IPS-18c (cell line): ENCODE measurements around the gene CDC42EP5.

ENCODE experiments used
- H3K4me3 ChIP-seq: 2 replicates; pipeline ENCODE4 v1.7.0; 2013; ENCODE audit warnings: low read depth, mild to moderate bottlenecking, low read length, moderate library complexity; ENCODE audit not compliant: insufficient read depth
- H3K9me3 ChIP-seq: one replicate; pipeline ENCODE4 v1.6.1; 2013; ENCODE audit warnings: mild to moderate bottlenecking, low read length, moderate library complexity; ENCODE audit not compliant: control insufficient read depth, insufficient read depth

Gene CDC42EP5

DNA sequence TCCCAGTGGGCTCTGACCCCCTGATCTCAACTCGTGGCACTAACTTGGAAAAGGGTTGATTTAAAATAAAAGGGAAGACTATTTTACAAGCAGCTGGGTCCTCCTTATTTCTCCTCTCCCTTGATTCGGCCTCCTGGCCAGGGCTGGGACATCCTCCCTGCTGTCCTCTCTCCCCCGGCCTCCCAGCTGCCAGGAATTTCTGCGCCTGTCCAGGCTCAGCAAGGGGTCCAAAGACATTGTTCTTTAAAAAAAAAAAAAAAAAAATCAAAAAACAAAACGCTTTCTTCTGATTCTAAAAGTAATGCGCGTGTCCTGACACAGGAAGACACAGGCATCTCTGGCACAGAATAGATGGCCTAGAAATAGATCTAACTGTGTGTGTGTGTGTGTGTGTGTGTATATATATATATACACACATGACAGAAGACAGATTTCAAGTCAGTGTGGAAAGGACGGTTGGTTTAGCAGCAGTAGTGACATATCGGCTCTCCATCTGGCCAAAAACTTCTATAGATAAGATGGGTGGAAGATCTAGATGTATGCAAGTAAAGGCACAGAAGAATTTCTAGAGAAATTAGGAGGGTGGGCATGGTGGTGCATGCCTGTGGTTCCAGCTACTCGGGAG, 36.4 kb downstream of the CDC42EP5 start:
- Histone ChIP-seq H3K9me3 (peaks cover 2% of the 10 kb centered on the region), H3K4me3 (0 out of 2 replicates have a peak overlapping the region, but pooled peaks have one; percentile 9)

DNA sequence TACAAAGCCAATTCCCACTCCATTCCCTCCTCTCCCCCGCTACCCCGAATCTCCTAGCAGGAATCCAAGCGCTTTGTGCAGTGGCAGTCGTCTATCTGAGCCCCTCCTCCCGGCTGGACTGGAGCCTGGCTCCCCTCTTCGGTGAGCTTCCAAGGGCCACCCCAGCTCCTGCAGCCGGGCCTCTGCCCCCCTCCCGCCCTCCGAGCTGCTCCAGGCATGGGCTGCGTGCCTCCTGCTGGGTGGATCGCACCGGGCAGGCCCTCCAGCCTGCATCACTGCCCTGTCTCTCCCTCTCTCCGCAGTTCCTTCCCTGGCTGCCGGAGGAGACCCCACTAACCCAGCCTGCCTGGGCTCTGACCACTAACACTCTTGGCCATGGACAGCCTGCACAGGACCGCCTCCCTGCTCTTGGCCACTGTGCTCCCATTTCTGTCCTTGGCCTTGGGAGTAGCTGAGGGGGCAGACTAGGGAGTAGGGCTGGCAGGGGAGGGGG, 37.0 kb downstream of the CDC42EP5 start:
- H3K9me3 ChIP-seq: peaks cover 2% of the 10 kb centered on the region
- H3K4me3 ChIP-seq: peak overlapping the region; percentile 9; the same call in 1 of the 2 replicates

DNA sequence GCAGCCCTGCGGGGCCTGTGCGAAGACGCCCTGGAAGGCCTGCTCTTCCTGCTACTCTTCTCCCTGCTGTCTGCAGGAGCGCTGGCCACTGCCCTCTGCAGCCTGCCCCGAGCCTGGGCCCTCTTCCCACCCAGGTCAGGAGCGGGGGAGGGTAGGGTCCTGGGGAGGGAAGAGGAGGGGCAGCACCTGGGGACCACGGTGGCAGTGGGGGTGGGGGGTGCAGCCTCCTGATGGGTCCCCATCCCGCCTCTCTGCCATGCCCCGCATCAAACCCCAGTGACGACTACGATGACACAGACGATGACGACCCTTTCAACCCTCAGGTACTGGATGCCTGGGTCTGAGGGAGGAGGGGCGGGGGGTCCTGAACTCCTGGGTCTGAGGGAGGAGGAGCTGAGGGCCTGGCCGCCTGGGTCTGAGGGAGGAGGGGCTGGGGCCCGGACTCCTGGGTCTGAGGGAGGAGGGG, 37.5 kb downstream of the CDC42EP5 start:
- Histone ChIP-seq H3K9me3 (peaks cover 2% of the 10 kb centered on the region), H3K4me3 (peak overlapping the region; percentile 9; the same call in 1 of the 2 replicates)

DNA sequence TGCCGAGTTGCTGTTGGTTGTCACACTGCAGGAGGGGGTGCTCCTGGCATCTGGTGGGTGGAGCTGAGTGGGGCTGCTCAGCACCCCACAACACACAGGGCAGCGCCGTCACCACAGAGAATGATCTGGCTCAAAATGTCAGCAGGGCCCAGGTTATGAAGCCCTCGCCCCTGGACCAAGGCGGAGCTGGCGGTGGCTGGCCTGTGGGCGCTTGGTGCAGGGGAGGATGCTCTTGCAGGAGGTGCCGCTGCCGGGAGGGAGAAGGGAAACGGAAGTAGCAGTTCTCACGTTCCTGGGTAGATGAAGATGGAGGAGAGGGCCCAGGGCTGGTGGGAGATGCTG, 38.3 kb downstream of the CDC42EP5 start:
- H3K9me3 ChIP-seq: peaks cover 2% of the 10 kb centered on the region
- H3K4me3 ChIP-seq: no peak overlapping the region

DNA sequence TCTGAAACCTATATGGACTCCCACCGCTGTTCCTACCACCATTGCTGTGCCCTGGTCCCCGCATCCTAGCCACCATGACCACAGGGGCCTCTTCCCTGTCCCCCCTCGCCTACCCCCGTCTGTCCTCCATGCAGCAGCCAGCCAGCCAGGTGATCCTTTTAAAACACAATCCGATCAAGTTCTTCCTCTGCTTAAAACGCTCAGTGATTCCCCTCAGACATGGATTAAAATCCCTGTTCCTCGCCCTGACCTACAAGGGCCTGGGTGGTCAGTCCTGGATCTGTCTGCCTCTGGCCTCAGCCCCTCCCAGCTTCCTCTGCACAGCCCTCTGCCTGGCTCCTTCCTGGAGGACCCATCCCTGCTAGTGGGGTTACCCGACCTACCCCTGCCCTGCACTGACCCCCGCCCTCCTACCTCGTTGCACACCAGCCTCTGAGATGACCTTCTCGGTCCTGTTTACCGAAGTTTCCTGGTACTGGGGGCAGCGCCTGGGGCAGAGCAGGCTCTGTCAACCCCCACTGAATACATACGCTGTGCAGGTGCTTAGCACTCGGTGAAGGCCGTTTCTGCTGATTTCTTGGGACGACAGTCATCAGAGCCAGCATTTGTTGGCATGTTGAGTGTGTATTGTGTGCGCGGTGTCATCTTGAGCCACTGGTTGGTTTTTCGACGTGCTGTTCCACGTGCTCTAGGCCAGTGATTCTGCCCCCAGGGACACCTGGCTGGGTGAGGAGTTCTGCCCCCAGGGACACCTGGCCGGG, 38.8 kb downstream of the CDC42EP5 start:
- H3K4me3 ChIP-seq: no peak overlapping the region
- peaks cover 2% of the 10 kb centered on the region for H3K9me3 ChIP-seq

DNA sequence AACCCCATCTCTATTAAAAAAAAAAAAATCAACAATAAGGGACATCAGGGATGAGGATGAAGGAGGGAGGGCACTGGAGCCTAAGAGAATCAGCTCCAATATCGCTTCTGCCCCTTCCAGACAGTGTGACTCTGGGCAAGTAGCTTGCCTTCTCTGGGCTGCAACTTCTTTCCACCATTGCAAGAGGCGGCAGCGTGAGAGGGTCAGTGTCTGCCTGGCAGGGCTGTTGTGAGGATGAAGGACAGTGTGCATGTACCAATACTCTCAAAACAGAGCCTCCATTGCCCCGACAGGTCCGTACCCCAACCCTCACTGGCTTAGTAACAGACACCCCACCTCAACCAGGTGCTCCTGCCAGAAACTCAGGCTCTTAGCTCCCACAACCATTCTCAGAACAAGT, 39.4 kb downstream of the CDC42EP5 start:
- H3K4me3 ChIP-seq: no peak overlapping the region
- no peaks in the 10 kb centered on the region for H3K9me3 ChIP-seq

DNA sequence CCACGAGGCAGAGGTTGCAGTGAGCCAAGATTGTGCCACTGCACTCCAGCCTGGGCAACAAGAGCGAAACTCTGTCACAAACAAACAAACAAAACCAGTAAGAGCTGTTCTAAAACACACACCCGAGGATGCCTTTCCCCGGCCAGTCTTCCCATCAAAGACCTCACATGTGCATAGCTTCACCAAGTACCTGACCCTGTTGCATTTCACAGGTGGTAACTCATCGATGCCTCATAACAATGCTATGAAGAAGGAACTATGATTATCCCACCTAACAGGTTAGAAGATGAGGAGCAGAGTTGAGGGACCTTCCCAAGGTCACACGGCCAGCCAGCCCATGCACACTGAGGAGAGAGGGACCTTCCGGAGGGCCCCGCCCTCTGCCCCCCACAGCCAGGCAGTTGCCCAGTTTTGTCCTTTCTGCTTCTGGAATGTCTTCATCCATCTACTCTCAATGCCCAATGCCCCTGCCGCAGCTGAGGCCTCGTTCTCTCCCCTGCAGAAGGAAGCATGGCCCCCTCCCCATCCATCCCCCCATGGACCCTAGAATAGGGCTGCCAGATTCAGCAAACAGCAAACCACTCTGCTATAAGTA, 40.9 kb downstream of the CDC42EP5 start:
- no peaks in the 10 kb centered on the region for H3K9me3 ChIP-seq
- no peak overlapping the region for H3K4me3 ChIP-seq

DNA sequence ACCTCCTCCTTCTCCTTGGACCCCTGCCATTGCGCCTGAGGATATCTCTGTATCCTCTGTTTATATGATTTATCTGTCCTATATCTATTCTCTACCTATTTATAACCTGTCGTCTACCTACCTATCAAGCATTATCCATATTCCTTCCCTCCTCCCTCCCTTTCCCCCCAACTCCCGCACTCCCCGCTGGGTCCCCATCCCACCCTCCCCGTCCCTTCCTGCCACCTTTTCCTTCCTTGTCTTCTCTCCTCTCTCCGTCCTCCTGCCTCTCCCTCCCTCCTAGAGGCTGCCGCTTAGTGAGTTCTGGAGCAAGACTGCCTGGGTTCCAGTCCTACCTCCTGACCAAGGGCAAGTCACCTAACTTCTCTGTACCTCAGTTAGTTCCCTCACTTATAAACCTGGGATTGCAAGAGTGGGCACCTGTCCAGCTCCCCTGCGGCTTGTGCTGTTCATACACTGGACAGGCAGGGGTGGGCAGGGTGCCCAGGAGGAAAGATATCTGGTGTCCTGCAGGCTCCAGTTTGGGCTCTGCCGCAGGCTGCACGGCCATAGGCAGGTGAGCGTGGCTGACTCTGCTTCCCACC, 41.7 kb downstream of the CDC42EP5 start:
- H3K4me3 ChIP-seq: no peak overlapping the region; the same call in 1 of the 2 replicates
- H3K9me3 ChIP-seq: no peaks in the 10 kb centered on the region

DNA sequence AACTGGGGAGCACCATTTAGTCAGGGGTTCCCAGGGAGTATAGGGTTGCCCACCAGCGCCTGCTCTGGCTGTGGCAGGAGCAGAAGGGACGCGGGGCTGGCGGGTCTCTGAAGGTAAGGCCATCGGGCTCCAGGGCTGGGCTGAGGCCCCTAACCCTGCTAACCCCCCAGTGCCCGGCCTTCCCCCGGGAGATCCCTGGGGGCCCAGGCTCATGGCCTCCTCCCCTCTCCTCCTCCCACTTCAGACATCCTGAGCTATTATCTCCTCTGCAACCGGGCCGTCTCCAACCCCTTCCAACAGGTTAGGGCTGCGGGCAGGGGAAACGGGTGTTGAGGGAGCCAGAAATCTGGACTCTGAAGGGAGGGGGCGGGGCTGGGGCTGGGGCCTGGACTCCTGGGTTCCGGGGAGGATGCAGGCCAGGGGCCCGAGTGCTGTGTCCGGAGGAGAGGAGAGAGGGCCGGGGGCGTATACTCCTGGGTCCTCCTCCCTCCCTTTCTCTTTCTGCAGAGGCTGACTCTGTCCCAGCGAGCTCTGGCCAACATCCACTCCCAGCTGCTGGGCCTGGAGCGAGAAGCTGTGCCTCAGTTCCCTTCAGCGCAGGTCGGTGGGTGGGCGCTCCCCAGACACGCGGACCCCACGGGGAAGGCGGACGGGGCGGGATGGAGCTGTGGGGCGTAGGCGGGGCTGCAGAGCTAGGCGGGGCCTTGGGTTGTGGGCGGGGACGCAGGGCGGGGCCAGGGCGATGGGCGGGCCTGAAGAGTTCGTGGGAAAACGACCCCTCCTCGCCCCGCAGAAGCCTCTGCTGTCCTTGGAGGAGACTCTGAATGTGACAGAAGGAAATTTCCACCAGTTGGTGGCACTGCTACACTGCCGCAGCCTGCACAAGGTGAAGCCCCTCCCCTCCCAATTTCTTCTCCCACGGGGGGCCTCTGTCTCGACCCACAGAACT, 42.5 kb downstream of the CDC42EP5 start:
- H3K4me3 ChIP-seq: peak overlapping the region; percentile 50; the same call in 1 of the 2 replicates
- H3K9me3 ChIP-seq: no peaks in the 10 kb centered on the region

DNA sequence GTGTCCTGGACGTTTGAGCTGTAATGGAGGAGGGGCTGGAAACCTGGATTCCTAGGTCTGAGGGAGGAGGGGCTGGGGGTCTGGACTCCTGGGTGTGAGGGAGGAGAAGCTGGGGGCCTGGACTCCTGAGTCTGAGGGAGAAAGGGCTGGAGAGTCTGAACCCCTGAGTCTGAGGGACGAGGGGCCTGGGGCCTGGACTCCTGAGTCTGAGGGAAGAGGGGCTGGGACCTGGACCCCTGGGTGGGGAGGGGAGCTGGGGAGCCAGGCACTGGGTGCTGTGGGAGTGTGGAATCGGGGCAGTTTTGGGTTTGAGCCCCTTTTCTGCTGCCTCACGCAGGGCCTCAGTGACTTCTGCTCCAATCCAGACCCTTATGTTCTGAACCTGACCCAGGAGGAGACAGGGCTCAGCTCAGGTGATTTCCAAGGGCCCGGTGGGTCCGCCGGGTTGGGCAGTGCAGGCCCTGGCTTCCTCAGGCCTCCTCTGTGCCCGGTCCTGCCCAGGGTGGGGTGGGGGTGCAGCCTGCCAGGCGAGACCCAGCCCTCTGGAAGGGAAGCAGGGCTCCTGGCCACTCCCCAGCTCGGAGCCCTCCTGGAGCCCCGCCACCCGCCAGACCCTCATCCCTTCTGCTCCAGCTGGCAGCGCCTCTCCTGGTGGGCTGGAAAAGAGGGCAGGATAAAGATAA, 43.4 kb downstream of the CDC42EP5 start:
- H3K9me3 ChIP-seq: no peaks in the 10 kb centered on the region
- peak overlapping the region; percentile 50; the same call in 1 of the 2 replicates for H3K4me3 ChIP-seq

DNA sequence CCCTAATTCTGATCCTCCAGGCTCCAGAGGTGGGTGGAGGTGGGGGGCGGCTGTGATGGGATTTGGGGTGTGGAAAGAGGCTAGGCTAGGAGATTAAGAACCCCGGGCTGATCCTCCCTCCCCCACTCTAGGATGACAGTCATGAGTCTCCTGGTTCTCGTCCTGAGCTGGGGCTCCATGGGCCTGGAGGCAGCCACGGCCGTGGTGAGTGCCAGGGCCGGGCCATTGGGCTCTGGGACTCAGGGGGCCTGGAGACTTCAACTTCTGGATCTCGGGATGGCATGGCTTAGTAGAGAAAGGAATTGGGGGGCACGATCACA, 44.0 kb downstream of the CDC42EP5 start:
- Histone ChIP-seq H3K9me3 (no peaks in the 10 kb centered on the region), H3K4me3 (no peak overlapping the region)

DNA sequence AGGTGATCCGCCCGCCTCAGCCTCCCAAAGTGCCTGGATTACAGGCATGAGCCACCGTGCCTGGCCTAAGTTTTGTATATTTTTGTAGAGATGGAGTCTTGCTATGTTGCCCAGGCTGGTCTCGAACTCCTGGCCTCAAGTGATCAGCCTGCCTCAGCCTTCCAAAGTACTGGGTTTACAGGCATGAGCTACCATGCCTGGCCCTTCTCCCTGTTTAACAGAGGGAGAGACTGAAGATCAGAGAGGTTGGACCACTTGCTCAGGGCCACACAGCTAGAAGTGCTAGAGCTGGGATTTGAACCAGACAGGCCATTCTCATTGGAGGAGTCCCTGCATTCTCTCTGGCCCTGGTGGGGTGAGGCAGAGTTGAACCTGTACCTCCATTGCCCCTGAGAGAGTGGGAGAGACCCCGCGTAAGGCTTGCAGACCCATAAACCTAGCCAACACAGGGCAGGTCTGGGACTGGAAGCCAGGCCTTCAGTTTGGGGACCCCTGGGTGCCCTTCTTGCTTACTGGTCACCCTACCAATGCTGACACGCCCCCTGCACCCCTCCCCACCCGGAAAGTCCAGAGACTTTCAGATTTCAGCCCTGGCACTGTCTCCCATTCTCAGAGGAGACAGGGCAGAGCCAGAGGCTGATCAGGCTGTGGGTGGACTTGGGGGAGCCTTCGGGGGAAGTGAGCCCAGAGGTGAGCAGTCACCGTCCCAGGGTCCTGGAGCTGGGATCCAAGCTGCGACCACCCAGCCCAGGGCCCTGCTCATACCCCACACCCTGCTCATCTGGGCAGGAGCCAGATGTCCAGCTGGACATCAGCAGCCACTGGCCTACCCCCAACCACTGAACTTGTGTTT, 44.5 kb downstream of the CDC42EP5 start:
- Histone ChIP-seq H3K4me3 (no peak overlapping the region), H3K9me3 (no peaks in the 10 kb centered on the region)

DNA sequence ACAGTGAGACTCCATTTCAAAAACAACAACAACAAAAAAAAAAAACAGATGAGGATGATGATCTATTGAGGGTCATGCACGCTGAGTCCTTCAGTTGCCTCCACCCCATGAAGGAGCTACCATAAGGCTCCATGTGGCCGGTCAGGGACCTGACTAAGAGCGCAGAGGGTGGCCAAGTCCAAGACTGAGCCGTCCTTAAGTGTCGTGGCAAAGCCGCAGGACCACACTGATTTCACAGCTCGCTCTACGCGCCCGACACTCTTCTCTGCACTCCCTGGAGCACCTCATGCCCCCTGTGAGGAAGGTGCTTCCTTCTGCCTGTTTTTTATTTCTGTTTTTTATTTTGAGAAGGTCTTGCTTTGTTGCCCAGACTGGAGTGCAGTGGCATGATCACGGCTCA, 45.5 kb downstream of the CDC42EP5 start:
- H3K9me3 ChIP-seq: no peaks in the 10 kb centered on the region
- H3K4me3 ChIP-seq: no peak overlapping the region

DNA sequence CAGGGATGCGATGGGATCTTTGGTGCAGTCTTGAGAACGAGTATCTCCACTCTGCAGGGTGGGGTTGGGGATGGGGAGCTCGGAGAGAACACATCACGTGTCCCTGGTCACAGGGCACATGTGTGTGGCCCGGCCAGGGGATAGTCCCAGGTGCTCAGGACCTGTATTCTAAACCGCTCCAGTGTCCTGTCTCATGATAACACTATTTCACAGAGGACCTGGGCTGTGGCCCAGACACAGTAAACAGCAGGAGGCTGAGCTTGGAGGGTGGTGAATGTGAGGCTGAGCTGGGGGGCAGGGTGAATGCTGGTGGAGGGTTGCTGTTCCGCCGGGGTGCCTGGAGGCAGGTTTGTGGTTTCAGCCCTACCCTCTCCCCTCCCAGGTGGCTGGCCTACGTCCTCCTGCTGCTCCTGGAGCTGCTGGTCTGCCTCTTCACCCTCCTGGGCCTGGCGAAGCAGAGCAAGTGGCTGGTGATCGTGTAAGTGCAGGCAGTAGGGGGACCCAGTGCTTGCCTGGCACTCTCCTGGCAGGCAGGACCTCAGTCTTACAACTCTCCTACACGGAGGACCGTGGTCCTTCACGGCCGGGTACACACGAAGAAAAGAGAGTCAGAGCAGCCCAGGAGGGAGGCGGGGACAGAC, 46.7 kb downstream of the CDC42EP5 start:
- Histone ChIP-seq H3K9me3 (no peaks in the 10 kb centered on the region), H3K4me3 (no peak overlapping the region)

DNA sequence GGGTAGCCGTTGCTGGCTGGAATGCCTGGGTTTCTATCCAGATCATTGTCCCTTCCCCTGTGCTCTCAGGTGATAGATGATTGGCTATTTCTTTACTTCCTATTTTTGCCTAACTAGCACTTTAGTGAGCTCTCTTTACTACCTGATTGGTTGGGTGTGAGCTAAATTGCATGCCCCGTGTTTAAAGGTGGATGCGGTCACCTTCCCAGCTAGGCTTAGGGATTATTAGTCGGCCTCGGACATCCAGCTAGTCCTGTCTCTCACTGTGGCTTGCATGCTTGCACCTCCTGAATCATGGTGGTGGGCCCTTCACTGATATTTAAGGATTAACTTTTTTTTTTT, 47.7 kb downstream of the CDC42EP5 start:
- Histone ChIP-seq H3K9me3 (no peaks in the 10 kb centered on the region), H3K4me3 (no peak overlapping the region)
